GM21447 (cell line): ENCODE measurements around the gene IL12A.

Experiments used
- ATAC-seq: cut with Tn5 transposase; IDR thresholded peaks from one replicate; pipeline ENCODE4 v1.9.1; 2021; ENCODE audit not compliant: unreplicated experiment

IL12A gene

GRCh38 chr3:160023476-160023875 is 34.8 kb downstream of the IL12A start:
- ATAC-seq = no peak

DNA sequence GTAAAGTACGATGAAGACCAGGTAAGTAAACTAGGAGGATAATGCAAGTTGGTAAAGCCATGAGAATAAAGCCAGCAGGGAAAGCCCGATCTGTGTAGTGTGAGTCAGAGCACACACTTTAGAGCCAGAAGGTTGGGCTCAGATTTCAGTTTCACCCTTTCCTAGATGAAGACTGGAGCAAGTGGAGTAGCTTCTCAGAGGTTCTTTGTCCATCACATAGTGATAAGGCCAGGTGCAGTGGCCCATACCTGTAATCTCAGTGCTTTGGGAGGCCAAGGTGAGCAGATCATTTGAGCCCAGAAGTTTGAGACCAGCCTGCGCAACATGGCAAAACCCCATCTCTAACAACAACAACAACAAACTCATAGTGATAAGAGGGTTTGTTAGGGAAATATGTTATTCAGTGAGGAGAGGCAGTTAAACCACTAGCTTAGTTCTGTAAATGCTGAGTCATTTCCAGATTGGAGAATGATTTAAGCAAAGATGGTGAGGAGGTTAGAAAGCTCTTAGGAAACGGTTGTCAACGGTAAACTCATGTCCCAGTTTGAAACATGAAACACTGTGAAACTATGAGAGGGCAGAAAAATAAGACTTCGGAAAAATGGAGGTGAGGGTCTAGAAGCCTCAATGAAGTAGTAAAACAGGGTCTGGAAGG is 39.0 kb downstream of the IL12A start:
- ATAC-seq = peak; percentile 90

DNA sequence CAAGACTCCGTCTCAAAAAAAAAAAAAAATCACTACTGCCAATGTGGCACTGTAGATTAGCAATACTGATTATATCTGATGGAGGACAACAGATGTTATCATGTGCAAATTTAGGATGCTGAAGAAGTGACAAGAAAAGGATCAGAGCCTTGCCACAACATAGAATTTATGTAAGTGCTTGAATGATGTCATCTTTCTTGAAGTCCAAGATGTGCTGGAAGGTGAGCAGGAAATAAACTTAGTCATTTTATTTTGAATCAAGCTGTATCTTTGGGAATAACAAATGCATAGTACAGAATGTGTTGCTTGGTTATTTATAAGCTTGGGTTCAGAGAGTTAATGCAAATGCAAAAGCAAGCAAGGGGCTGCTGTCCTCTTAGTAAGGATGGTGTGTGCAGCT is 47.1 kb downstream of the IL12A start:
- ATAC-seq = no peak

- no peak for ATAC-seq
These were observed 50.4 kb downstream of the IL12A start for GRCh38 chr3:160038862-160039562.

DNA sequence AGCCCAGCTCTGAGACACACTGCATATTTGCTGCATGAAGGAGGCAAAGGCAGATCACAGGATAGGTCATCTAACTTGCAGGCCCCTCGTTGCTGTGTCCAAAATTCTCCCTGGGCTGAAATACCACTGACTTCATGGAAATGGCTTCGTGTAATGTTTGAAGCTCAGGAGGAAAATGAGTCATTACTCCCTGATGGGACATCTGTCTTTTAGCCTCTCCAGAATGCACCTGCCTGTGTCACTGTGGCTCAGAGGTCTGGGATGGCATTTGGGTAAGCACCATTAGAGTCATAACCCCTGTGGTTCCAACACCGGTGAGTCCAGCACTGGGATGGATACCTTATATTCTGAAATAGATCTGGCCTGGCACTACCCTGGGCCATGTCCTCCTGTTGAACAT is 51.5 kb downstream of the IL12A start:
- ATAC-seq = no peak

- no peak for ATAC-seq
These were observed 52.8 kb downstream of the IL12A start for GRCh38 chr3:160041465-160041864.

- ATAC-seq = no peak
These were observed 55.5 kb downstream of the IL12A start for GRCh38 chr3:160044121-160044520.
